HepG2 (cell line): Measurements from ENCODE around the gene NDUFB3.

Experiments
- BORCS8-MEF2B ChIP-seq: sonication (generic); formaldehyde crosslinking; IDR thresholded peaks from 2 replicates; pipeline ENCODE4 v1.8.0; 2022; ENCODE audit warnings: mild to moderate bottlenecking, missing genetic modification reagents
- CTCF ChIP-seq: sonication (generic); formaldehyde crosslinking; IDR thresholded peaks from 2 replicates; pipeline ENCODE4 v1.5.0; 2020; ENCODE audit warnings: mild to moderate bottlenecking, missing genetic modification reagents, moderate library complexity
- EZH2 ChIP-seq: conservative IDR thresholded peaks from 2 replicates; pipeline ENCODE4 v1.6.1; 2012; ENCODE audit warnings: mild to moderate bottlenecking, low read depth, low read length, moderate library complexity
- FOXA1 ChIP-seq, 2 experiments: fragments of 450-650 bp in 1 of 2; sonication (generic) in 1 of 2; formaldehyde crosslinking in 1 of 2; IDR thresholded peaks; 2 replicates each; pipeline versions ENCODE4 v1.4.0 to v1.6.1; 2016 to 2020; ENCODE audit warnings: missing genetic modification reagents in 1 of 2
- HNRNPK ChIP-seq: fragments of 200-400 bp; formaldehyde crosslinking; IDR thresholded peaks from 2 replicates; pipeline ENCODE4 v1.6.1; 2018; ENCODE audit warnings: low read length, low read depth, moderate library complexity, mild to moderate bottlenecking; ENCODE audit not compliant: poor library complexity, severe bottlenecking
- NFE2L1 ChIP-seq: sonication (generic); formaldehyde crosslinking; IDR thresholded peaks from 2 replicates; pipeline ENCODE4 v1.4.0; 2020; ENCODE audit warnings: missing genetic modification reagents, mild to moderate bottlenecking, borderline replicate concordance
- NR3C1 ChIP-seq: sonication (generic); formaldehyde crosslinking; IDR thresholded peaks from 2 replicates; pipeline ENCODE4 v1.4.0; 2020; ENCODE audit warnings: missing genetic modification reagents
- TMF1 ChIP-seq: sonication (generic); formaldehyde crosslinking; IDR thresholded peaks from 2 replicates; pipeline ENCODE4 v1.8.1; 2022; ENCODE audit warnings: low read depth, missing genetic modification reagents
- ZNF207 ChIP-seq: fragments of 450-650 bp; IDR thresholded peaks from 2 replicates; pipeline ENCODE4 v1.6.1; 2016; ENCODE audit warnings: antibody characterized with exemption, borderline replicate concordance
- ZNF274 ChIP-seq: sonication (generic); formaldehyde crosslinking; IDR thresholded peaks from 2 replicates; pipeline ENCODE4 v1.5.1; 2020; ENCODE audit warnings: mild to moderate bottlenecking, missing genetic modification reagents

DNA sequence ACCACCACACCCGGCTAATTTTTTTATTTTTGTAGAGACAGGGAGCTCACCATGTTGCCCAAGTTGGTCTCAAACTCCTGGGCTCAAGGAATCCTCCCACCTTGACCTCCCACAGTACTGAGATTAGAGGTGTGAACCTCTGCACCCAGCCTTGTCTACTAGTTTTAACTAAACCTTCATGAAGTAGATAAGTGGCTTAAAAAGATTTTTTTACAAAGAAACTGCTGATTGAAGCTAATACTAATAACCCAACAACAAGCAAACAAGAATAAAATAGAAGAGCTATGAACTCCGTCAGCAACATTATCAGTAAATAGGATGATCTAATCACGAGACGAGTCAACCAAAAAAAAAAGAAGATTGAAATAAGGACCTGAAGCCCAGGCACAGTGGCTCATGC lies 18.8 kb downstream of the NDUFB3 start:
- TF ChIP-seq EZH2 (no peak), CTCF (CRISPR knock-in tag) (no peak), TMF1 (CRISPR knock-in tag) (no peak), ZNF274 (CRISPR knock-in tag) (no peak), NR3C1 (no peak), BORCS8-MEF2B (CRISPR knock-in tag) (no peak), ZNF207 (no peak), FOXA1 (IDR thresholded peaks at IDR 0.05) (no peak), FOXA1 (CRISPR knock-in tag; IDR thresholded peaks at IDR 0.05) (no peak), NFE2L1 (CRISPR knock-in tag) (no peak), HNRNPK (no peak)
